Kidney (tissue), 14 donors: Measurements from ENCODE around the gene PTPRC. TPM values are rescaled to one million over a fixed set of nuclear protein-coding genes. Genes with fewer than 3 reads are reported as not detected.

Source experiments
- DNase-seq, 5 donors: peaks; one replicate each; pipeline ENCODE4 v3.0.0-alpha.2; 2013 to 2020
- FAIRE-seq: peaks from 2 replicates; lab custom pipeline; 2012; peaks lifted over from hg19 to GRCh38; lab: Jason Lieb, UNC
- H3K27ac ChIP-seq, 2 donors: one replicate each; pipeline ENCODE4 v1.7.0; 2013; ENCODE audit warnings: low read depth in 2 of 2, low read length in 2 of 2, inconsistent platforms in 1 of 2
- H3K27me3 ChIP-seq: one replicate; pipeline ENCODE4 v1.7.1; 2013; ENCODE audit warnings: low read length, inconsistent platforms; ENCODE audit not compliant: control insufficient read depth, insufficient read depth
- H3K36me3 ChIP-seq, 3 donors: one replicate each; pipeline versions ENCODE4 v1.7.0 to v1.7.1; 2013; ENCODE audit warnings: low read length in 3 of 3, control low read depth in 1 of 3, inconsistent platforms in 1 of 3; ENCODE audit not compliant: insufficient read depth in 3 of 3, control insufficient read depth in 2 of 3
- H3K4me1 ChIP-seq, 3 donors: one replicate each; pipeline versions ENCODE4 v1.7.0 to v1.7.1; 2013; ENCODE audit warnings: low read length in 3 of 3, inconsistent platforms in 1 of 3, low read depth in 1 of 3; ENCODE audit not compliant: control insufficient read depth in 2 of 3, insufficient read depth in 2 of 3
- H3K4me3 ChIP-seq, 3 donors: one replicate each; pipeline versions ENCODE4 v1.7.0 to v1.8.1; 2013; ENCODE audit warnings: low read length in 3 of 3, control low read depth in 1 of 3, inconsistent platforms in 1 of 3
- H3K9ac ChIP-seq, 3 donors: one replicate each; pipeline versions ENCODE4 v1.7.0 to v1.7.1; 2013; ENCODE audit warnings: low read length in 3 of 3, control low read depth in 1 of 3, inconsistent platforms in 1 of 3
- H3K9me3 ChIP-seq, 3 donors: one replicate each; pipeline versions ENCODE4 v1.7.0 to v1.7.1; 2013; ENCODE audit warnings: low read length in 3 of 3, control low read depth in 1 of 3, inconsistent platforms in 1 of 3; ENCODE audit not compliant: control insufficient read depth in 2 of 3, insufficient read depth in 1 of 3
- CTCF ChIP-seq: IDR thresholded peaks from 3 replicates; pipeline ENCODE4 v1.5.1; 2012; ENCODE audit warnings: mild to moderate bottlenecking, moderate library complexity, borderline replicate concordance; ENCODE audit not compliant: insufficient read depth; ENCODE audit errors: extremely low read depth
- intact Hi-C: fragments of 100-400 bp; cut with DNase I; formaldehyde crosslinking; loops from one replicate; pipeline ENCODE4 v1.11.1; 2022
- polyA plus RNA-seq: library from polyadenylated mRNA; stranded (reverse); fragments of 350-450 nt; fragmentation: Illumina TruSeq; extraction: RNeasy Lipid Tissue Mini Kit (QIAGEN cat#74804); gene quantifications from one replicate; pipeline ENCODE4 v1.2.3, GENCODE V29; 2014; ENCODE audit warnings: low read depth, low replicate concordance; ENCODE audit not compliant: insufficient read depth
- total RNA-seq: library from RNA; stranded (reverse); fragmentation: NEBNext Ultra II Directional; extraction: Animal tissue kit (Norgen Biotek cat#: 25700); gene quantifications from one replicate; pipeline ENCODE4 v1.2.1, GENCODE V29; 2021
- donor health status: control.
- donor health status: control.
- donor health status: control.
- donor health status: control.
- donor health status: control.
- donor health status: DM: yes; HTN: yes; CAD: no.
- donor health status: Normal renal cell carcinoma (clear cell type).

PTPRC gene
- total and polyA plus RNA-seq, 2 donors from 2014 or later: 1.4 to 60.2 TPM

GRCh38 chr1:198797656-198798055 is 158.8 kb downstream of the PTPRC start:
- intact Hi-C loops: no loop called here
- no peak overlapping the region for H3K4me3 ChIP-seq
- no peak overlapping the region for H3K27ac ChIP-seq
- H3K27me3 ChIP-seq: no peaks in the 10 kb centered on the region
- H3K9ac ChIP-seq: no peak overlapping the region
- H3K4me1 ChIP-seq: no peaks in the 10 kb centered on the region
- TF ChIP-seq CTCF: no peak
- FAIRE-seq: no peak
- no peaks in the 10 kb centered on the region for H3K36me3 ChIP-seq
- no peak for DNase-seq
- H3K9me3 ChIP-seq: no peaks in the 10 kb centered on the region

- intact Hi-C loops: no loop called here
- H3K9ac ChIP-seq: no peak overlapping the region
- no peaks in the 10 kb centered on the region for H3K9me3 ChIP-seq
- no peaks in the 10 kb centered on the region for H3K27me3 ChIP-seq
- H3K4me3 ChIP-seq: no peak overlapping the region
- H3K27ac ChIP-seq: no peak overlapping the region
- TF ChIP-seq CTCF: no peak
- no peaks in the 10 kb centered on the region for H3K4me1 ChIP-seq
- DNase-seq: no peak
- FAIRE-seq: no peak
- H3K36me3 ChIP-seq: no peaks in the 10 kb centered on the region
Observed at GRCh38 chr1:198798923-198799386, 160.1 kb downstream of the PTPRC start.

- Histone ChIP-seq H3K9ac (no peak overlapping the region), H3K9me3 (no peaks in the 10 kb centered on the region), H3K4me1 (no peaks in the 10 kb centered on the region), H3K27me3 (no peaks in the 10 kb centered on the region), H3K27ac (no peak overlapping the region), H3K4me3 (no peak overlapping the region), H3K36me3 (no peaks in the 10 kb centered on the region)
- intact Hi-C loops: no loop called here
- TF ChIP-seq CTCF: no peak
- no peak for DNase-seq
- no peak for FAIRE-seq
Observed at GRCh38 chr1:198805498-198806151, 166.8 kb downstream of the PTPRC start.

GRCh38 chr1:198806861-198807260 is 168.0 kb downstream of the PTPRC start:
- H3K36me3 ChIP-seq: no peaks in the 10 kb centered on the region
- intact Hi-C loops: no loop called here
- H3K9ac ChIP-seq: no peak overlapping the region
- no peak overlapping the region for H3K4me3 ChIP-seq
- H3K4me1 ChIP-seq: no peaks in the 10 kb centered on the region
- H3K27ac ChIP-seq: no peak overlapping the region
- TF ChIP-seq CTCF: no peak
- FAIRE-seq (no peak), DNase-seq (no peak)
- no peaks in the 10 kb centered on the region for H3K9me3 ChIP-seq
- no peaks in the 10 kb centered on the region for H3K27me3 ChIP-seq
